Neural progenitor cell (in vitro differentiated cells): ENCODE measurements around the gene PARD3B. TPM values are rescaled to one million over a fixed set of nuclear protein-coding genes. Genes with fewer than 3 reads are reported as not detected.

Experiments
- DNase-seq: peaks from one replicate; pipeline ENCODE4 v3.0.0-alpha.2; 2016; ENCODE audit warnings: low spot score
- H2AFZ ChIP-seq: fragments of 200-600 bp; sonication (generic); replicated peaks from 2 replicates; pipeline ENCODE4 v1.6.1; 2016; ENCODE audit warnings: antibody characterized with exemption
- H3F3A ChIP-seq: fragments of 200-600 bp; sonication (generic); 2 replicates; pipeline ENCODE4 v1.6.1; 2016; ENCODE audit warnings: antibody characterized with exemption, low read depth
- H3K27ac ChIP-seq: fragments of 200-600 bp; sonication (generic); 2 replicates; pipeline ENCODE4 v1.5.1; 2016; ENCODE audit warnings: mild to moderate bottlenecking
- H3K27me3 ChIP-seq: fragments of 200-600 bp; sonication (generic); 2 replicates; pipeline ENCODE4 v1.6.1; 2016; ENCODE audit warnings: mild to moderate bottlenecking, moderate library complexity
- H3K36me3 ChIP-seq: fragments of 200-600 bp; sonication (generic); 2 replicates; pipeline ENCODE4 v1.5.1; 2016
- H3K4me1 ChIP-seq: fragments of 200-600 bp; sonication (generic); 2 replicates; pipeline ENCODE4 v1.6.1; 2016; ENCODE audit warnings: mixed run types
- H3K4me2 ChIP-seq: fragments of 200-600 bp; sonication (generic); 2 replicates; pipeline ENCODE4 v1.6.1; 2016
- H3K4me3 ChIP-seq: fragments of 200-600 bp; sonication (generic); 2 replicates; pipeline ENCODE4 v1.5.1; 2016
- H3K79me2 ChIP-seq: fragments of 200-600 bp; sonication (generic); 2 replicates; pipeline ENCODE4 v1.6.1; 2016; ENCODE audit warnings: low read depth
- H3K9ac ChIP-seq: fragments of 200-600 bp; sonication (generic); 2 replicates; pipeline ENCODE4 v1.6.1; 2016
- H3K9me3 ChIP-seq: fragments of 200-600 bp; sonication (generic); 2 replicates; pipeline ENCODE4 v1.5.1; 2016; ENCODE audit warnings: low read depth
- H4K20me1 ChIP-seq: fragments of 200-600 bp; sonication (generic); 2 replicates; pipeline ENCODE4 v1.6.1; 2016; ENCODE audit warnings: low read depth
- H3K27ac Mint-ChIP-seq: 3 replicates; pipeline ENCODE4 v1.8.0; 2021; ENCODE audit warnings: mixed read lengths
- H3K27me3 Mint-ChIP-seq: 2 replicates; pipeline ENCODE4 v1.8.0; 2022; ENCODE audit warnings: low read depth, mild to moderate bottlenecking, inconsistent platforms, moderate library complexity, mixed read lengths; ENCODE audit not compliant: insufficient read depth
- H3K36me3 Mint-ChIP-seq: 3 replicates; pipeline ENCODE4 v1.8.0; 2021; ENCODE audit warnings: mixed read lengths
- H3K4me1 Mint-ChIP-seq: 3 replicates; pipeline ENCODE4 v1.8.0; 2021; ENCODE audit warnings: mixed read lengths
- H3K4me3 Mint-ChIP-seq: 3 replicates; pipeline ENCODE4 v1.8.0; 2021; ENCODE audit warnings: mild to moderate bottlenecking, moderate library complexity, mixed read lengths
- H3K9me3 Mint-ChIP-seq: 3 replicates; pipeline ENCODE4 v1.8.0; 2020; ENCODE audit warnings: mixed read lengths
- CTCF ChIP-seq: fragments of 200-600 bp; sonication (generic); IDR thresholded peaks from 2 replicates; pipeline ENCODE4 v1.5.1; 2017; ENCODE audit warnings: antibody characterized with exemption, mild to moderate bottlenecking
- EZH2 ChIP-seq: fragments of 200-600 bp; sonication (generic); IDR thresholded peaks from 2 replicates; pipeline ENCODE4 v1.6.1; 2017; ENCODE audit warnings: antibody characterized with exemption, mild to moderate bottlenecking, moderate library complexity
- EZH2phosphoT487 ChIP-seq: fragments of 200-600 bp; sonication (generic); IDR thresholded peaks from 2 replicates; pipeline ENCODE4 v1.6.1; 2017; ENCODE audit warnings: antibody characterized with exemption
- total RNA-seq: library from RNA; depleted of rRNA; stranded (reverse); fragments of >200 nt; gene quantifications from 2 replicates; pipeline ENCODE4 v1.2.3, GENCODE V29; 2015; ENCODE audit warnings: low replicate concordance

The PARD3B gene
- total RNA-seq, 1 donor from 2014 or later, result 8.4 TPM

- H2AFZ ChIP-seq, result no peak overlapping the region
- Mint-ChIP-seq H3K27ac (no peak overlapping the region), H3K27me3 (no peaks in the 10 kb centered on the region), H3K4me3 (no peak overlapping the region), H3K36me3 (no peaks in the 10 kb centered on the region), H3K9me3 (no peaks in the 10 kb centered on the region), H3K4me1 (peaks cover 32% of the 10 kb centered on the region)
- H3K79me2 ChIP-seq, result no peaks in the 10 kb centered on the region
- no peaks in the 10 kb centered on the region for H3K27me3 ChIP-seq
- H3K4me1 ChIP-seq, result peaks cover 35% of the 10 kb centered on the region
- H3F3A ChIP-seq, result no peaks in the 10 kb centered on the region
- peak overlapping the region; percentile 43 for H3K4me2 ChIP-seq
- peak overlapping the region; percentile 22 for H3K27ac ChIP-seq
- H4K20me1 ChIP-seq, result no peaks in the 10 kb centered on the region
- no peaks in the 10 kb centered on the region for H3K9me3 ChIP-seq
- no peak for DNase-seq
- H3K36me3 ChIP-seq, result no peaks in the 10 kb centered on the region
- H3K4me3 ChIP-seq, result no peak overlapping the region
- TF ChIP-seq EZH2phosphoT487, result no peak
- TF ChIP-seq CTCF, result no peak
- TF ChIP-seq EZH2, result no peak
- no peak overlapping the region for H3K9ac ChIP-seq
Observed at GRCh38 chr2:205283736-205284270, 738.5 kb downstream of the PARD3B start.

GRCh38 chr2:205284334-205284733 lies 739.1 kb downstream of the PARD3B start:
- no peaks in the 10 kb centered on the region for H3K9me3 Mint-ChIP-seq
- H3K4me1 Mint-ChIP-seq, result peaks cover 32% of the 10 kb centered on the region
- TF ChIP-seq EZH2, result no peak

GRCh38 chr2:205287316-205287715 lies 742.0 kb downstream of the PARD3B start:
- Histone ChIP-seq H3K4me1 (peaks cover 15% of the 10 kb centered on the region), H2AFZ (peak overlapping the region; percentile 43), H3K36me3 (no peaks in the 10 kb centered on the region), H3K4me2 (no peak overlapping the region), H3K9me3 (no peaks in the 10 kb centered on the region), H3K27me3 (no peaks in the 10 kb centered on the region), H3F3A (no peaks in the 10 kb centered on the region), H4K20me1 (no peaks in the 10 kb centered on the region), H3K27ac (no peak overlapping the region), H3K4me3 (no peak overlapping the region), H3K79me2 (no peaks in the 10 kb centered on the region), H3K9ac (no peak overlapping the region)
- H3K27me3 Mint-ChIP-seq, result no peaks in the 10 kb centered on the region
- no peaks in the 10 kb centered on the region for H3K36me3 Mint-ChIP-seq
- no peak for DNase-seq
- peaks cover 21% of the 10 kb centered on the region for H3K4me1 Mint-ChIP-seq
- no peaks in the 10 kb centered on the region for H3K9me3 Mint-ChIP-seq
- H3K4me3 Mint-ChIP-seq, result no peak overlapping the region
- no peak for TF ChIP-seq CTCF
- no peak for TF ChIP-seq EZH2phosphoT487
- TF ChIP-seq EZH2, result no peak
- no peak overlapping the region for H3K27ac Mint-ChIP-seq

More at GRCh38 chr2:205284334-205284733, 739.1 kb downstream of the PARD3B start:
- no peak overlapping the region for H3K4me3 Mint-ChIP-seq
- no peaks in the 10 kb centered on the region for H3K36me3 Mint-ChIP-seq
- H3K27ac Mint-ChIP-seq, result no peak overlapping the region
- Histone ChIP-seq H3K27ac (no peak overlapping the region), H4K20me1 (no peaks in the 10 kb centered on the region), H3K4me1 (peaks cover 33% of the 10 kb centered on the region), H3K79me2 (no peaks in the 10 kb centered on the region), H3K4me2 (peak overlapping the region; percentile 43), H3K9ac (no peak overlapping the region), H3F3A (no peaks in the 10 kb centered on the region), H2AFZ (no peak overlapping the region), H3K4me3 (no peak overlapping the region), H3K27me3 (no peaks in the 10 kb centered on the region), H3K9me3 (no peaks in the 10 kb centered on the region), H3K36me3 (no peaks in the 10 kb centered on the region)
- no peak for DNase-seq
- H3K27me3 Mint-ChIP-seq, result no peaks in the 10 kb centered on the region

GRCh38 chr2:205288686-205289085 lies 743.4 kb downstream of the PARD3B start:
- no peak for TF ChIP-seq EZH2
- no peak for TF ChIP-seq EZH2phosphoT487
- TF ChIP-seq CTCF, result no peak
- no peak overlapping the region for H2AFZ ChIP-seq

More at GRCh38 chr2:205288686-205289085, 743.4 kb downstream of the PARD3B start:
- Histone ChIP-seq H3K27ac (no peak overlapping the region), H3K27me3 (no peaks in the 10 kb centered on the region), H3K36me3 (no peaks in the 10 kb centered on the region), H3K4me3 (no peak overlapping the region), H3F3A (no peaks in the 10 kb centered on the region), H4K20me1 (no peaks in the 10 kb centered on the region), H3K79me2 (no peaks in the 10 kb centered on the region), H3K9me3 (no peaks in the 10 kb centered on the region), H3K4me2 (no peak overlapping the region), H3K9ac (no peak overlapping the region), H3K4me1 (peaks cover 11% of the 10 kb centered on the region)
- H3K36me3 Mint-ChIP-seq, result no peaks in the 10 kb centered on the region
- H3K4me3 Mint-ChIP-seq, result no peak overlapping the region
- no peaks in the 10 kb centered on the region for H3K27me3 Mint-ChIP-seq
- DNase-seq, result no peak
- H3K4me1 Mint-ChIP-seq, result peaks cover 12% of the 10 kb centered on the region
- H3K27ac Mint-ChIP-seq, result no peak overlapping the region
- peaks cover 3% of the 10 kb centered on the region for H3K9me3 Mint-ChIP-seq
